ENCODE measurements around the gene ITPRIP.

Gene ITPRIP

DNA sequence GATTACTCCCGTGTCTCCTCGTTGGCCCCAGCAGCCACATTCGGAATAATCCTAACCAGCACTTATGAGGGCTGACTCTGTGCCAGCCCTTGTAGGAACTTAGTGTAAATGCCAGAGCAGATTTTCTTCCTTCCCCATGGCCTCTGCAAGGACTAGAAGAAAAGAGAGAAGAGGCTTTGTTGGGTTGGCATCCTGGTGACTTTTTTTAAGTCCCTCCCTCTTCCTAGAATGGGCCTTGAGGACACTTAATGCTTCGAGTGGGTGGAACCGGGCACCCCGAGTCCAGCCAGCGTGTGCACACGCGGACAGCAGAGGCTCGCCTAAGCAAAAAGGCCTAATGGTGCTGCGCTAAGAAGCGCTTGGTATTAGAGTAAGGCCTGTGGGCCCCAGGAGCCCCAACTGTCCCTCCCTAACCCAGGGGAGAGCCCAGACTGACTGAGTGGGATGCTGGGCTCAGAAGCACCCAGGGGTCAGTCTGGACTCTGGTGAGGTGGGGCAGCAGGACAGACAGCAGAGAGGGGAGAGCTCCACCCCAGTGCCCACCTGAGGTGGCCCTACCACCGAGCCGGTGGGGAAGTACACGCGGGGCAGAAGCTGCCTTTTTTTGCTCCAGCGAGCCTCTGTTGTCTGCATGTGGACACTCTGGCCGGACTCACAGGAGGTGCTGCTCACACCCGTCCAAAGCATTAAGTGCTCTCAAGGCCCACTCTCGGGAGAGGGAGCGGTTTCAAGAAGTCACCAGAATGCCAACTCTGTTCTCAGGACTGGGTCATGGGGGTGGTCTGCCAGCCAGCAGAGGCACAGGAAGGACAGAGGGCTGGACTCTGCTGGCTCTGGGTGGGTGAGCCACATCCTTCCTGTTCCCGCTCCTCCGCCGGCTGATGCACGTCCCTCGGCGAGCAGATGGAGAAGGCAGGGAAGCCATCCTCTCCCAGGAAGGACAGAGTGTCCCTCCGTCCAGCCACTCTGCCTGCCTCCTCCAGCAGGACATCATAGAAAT lies 12.5 kb downstream of the ITPRIP start:
- Histone ChIP-seq H3K4me1 (ENCODE audit: control insufficient read depth, insufficient read depth, low read length) (peaks cover 40% of the 10 kb centered on the region), H3K27ac (ENCODE audit: low read length) (no peak overlapping the region), H3K9me3 (ENCODE audit: control insufficient read depth, insufficient read depth, low read length) (no peaks in the 10 kb centered on the region), H3K4me3 (ENCODE audit: low read length) (no peak overlapping the region), H3K36me3 (ENCODE audit: control insufficient read depth, insufficient read depth, low read length) (no peaks in the 10 kb centered on the region), H3K27me3 (ENCODE audit: control insufficient read depth, insufficient read depth, low read length) (no peaks in the 10 kb centered on the region)
- WGBS (ENCODE audit: insufficient coverage, insufficient read length) = no CpG with 5 or more reads among the region's 28 CpGs
- no peak for DNase-seq (ENCODE audit: low read depth, low spot score)

DNA sequence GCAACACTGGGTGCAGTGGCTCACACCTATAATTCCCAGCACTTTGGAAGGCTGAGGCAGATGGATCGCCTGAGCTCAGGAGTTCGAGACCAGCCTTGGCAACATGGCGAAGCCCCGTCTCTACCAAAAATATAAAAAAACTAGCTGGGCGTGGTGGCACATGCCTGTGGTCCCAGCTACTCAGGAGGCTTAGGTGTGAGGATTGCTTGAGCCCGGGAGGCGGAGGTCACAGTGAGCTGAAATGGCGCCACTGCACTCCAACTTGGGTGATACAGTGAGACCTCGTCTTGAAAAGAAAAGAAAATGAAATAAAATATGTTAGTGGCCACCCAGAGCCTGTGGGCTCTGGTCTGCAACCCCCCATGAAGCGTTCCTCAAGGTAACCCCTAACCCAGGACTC lies 13.3 kb downstream of the ITPRIP start:
- no CpG with 5 or more reads among the region's 10 CpGs for WGBS (ENCODE audit: insufficient coverage, insufficient read length)

DNA sequence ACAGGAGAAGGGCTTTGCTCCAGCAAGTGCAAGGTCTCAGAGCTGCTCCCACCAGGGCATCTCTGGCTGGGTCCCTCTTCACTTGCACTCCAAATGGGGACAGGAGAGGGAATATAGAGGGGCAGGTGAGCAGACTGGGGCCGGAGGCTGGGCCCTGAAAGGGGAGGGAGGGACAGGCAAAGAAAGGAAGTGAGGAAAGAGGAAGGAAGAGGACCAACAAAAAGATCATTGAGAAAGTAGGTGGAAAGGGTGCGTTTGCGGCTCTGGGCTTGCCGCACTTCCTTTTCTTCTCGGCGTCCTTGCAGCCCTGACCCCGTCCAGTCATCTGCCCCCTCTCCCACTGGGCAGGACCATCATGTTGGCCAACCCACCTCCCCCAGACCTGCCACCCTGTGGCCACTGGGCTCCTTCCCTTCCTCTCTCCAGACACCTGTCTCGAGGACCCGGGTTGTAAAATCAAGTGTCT lies 14.0 kb downstream of the ITPRIP start:
- H3K27me3 ChIP-seq (ENCODE audit: control insufficient read depth, insufficient read depth, low read length) = no peaks in the 10 kb centered on the region
- H3K36me3 ChIP-seq (ENCODE audit: control insufficient read depth, insufficient read depth, low read length) = no peaks in the 10 kb centered on the region
- no peak for DNase-seq (ENCODE audit: low read depth, low spot score)
- no CpG with 5 or more reads among the region's 9 CpGs for WGBS (ENCODE audit: insufficient coverage, insufficient read length)
- H3K4me3 ChIP-seq (ENCODE audit: low read length) = no peak overlapping the region
- no peaks in the 10 kb centered on the region for H3K9me3 ChIP-seq (ENCODE audit: control insufficient read depth, insufficient read depth, low read length)
- peaks cover 36% of the 10 kb centered on the region for H3K4me1 ChIP-seq (ENCODE audit: control insufficient read depth, insufficient read depth, low read length)
- H3K27ac ChIP-seq (ENCODE audit: low read length) = no peak overlapping the region

More for the DNA sequence above, 13.3 kb downstream of the ITPRIP start:
- peaks cover 38% of the 10 kb centered on the region for H3K4me1 ChIP-seq (ENCODE audit: control insufficient read depth, insufficient read depth, low read length)
- no peak overlapping the region for H3K4me3 ChIP-seq (ENCODE audit: low read length)
- no peaks in the 10 kb centered on the region for H3K36me3 ChIP-seq (ENCODE audit: control insufficient read depth, insufficient read depth, low read length)
- no peak overlapping the region for H3K27ac ChIP-seq (ENCODE audit: low read length)
- H3K9me3 ChIP-seq (ENCODE audit: control insufficient read depth, insufficient read depth, low read length) = no peaks in the 10 kb centered on the region
- no peaks in the 10 kb centered on the region for H3K27me3 ChIP-seq (ENCODE audit: control insufficient read depth, insufficient read depth, low read length)
- no peak for DNase-seq (ENCODE audit: low read depth, low spot score)

DNA sequence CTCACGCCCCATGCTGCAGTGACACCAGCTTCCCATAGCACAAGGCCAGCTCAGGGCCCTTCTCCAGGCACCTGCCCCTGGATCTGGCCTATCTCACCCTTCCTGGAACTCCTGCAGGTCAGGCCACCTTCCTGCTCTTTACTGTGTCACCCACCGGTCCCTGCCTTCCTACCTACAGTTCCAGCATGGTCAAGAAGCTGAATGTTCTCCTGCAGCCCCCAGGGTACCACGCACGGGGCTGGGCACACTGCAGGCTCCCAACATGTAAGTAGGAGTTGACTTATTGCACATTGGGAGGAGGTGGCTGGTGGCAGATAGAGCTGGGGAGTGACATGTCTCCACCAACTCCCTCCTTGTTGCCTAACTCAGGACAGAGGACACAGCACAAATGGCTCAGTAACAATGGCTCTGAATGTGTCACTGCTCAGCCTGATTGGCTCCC lies 14.5 kb downstream of the ITPRIP start:
- DNase-seq (ENCODE audit: low read depth, low spot score) = no peak
- peaks cover 33% of the 10 kb centered on the region for H3K4me1 ChIP-seq (ENCODE audit: control insufficient read depth, insufficient read depth, low read length)
- no peaks in the 10 kb centered on the region for H3K36me3 ChIP-seq (ENCODE audit: control insufficient read depth, insufficient read depth, low read length)
- WGBS (ENCODE audit: insufficient coverage, insufficient read length) = no CpG with 5 or more reads among the region's 4 CpGs
- no peak overlapping the region for H3K4me3 ChIP-seq (ENCODE audit: low read length)
- no peak overlapping the region for H3K27ac ChIP-seq (ENCODE audit: low read length)
- no peaks in the 10 kb centered on the region for H3K9me3 ChIP-seq (ENCODE audit: control insufficient read depth, insufficient read depth, low read length)
- H3K27me3 ChIP-seq (ENCODE audit: control insufficient read depth, insufficient read depth, low read length) = no peaks in the 10 kb centered on the region

DNA sequence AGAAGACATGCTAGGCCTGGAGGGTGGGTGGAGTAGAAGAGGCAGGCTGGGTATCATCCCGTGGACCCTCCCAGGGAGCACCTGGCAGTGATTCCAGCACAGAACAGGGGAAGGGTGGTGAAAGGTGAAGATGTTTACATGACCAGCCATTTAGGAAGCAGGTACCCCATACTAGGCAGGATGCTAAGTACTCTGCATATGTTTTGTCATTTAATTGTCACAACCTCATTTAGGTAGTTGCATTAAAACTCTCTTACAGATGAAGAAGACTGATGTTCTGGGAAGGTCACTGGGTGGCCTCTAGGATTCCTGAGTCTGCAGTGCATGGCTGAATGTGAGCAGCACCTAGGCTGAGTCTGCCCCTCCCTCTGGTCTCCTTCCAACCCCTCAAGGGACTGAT lies 15.2 kb downstream of the ITPRIP start:
- Histone ChIP-seq H3K27me3 (ENCODE audit: control insufficient read depth, insufficient read depth, low read length) (no peaks in the 10 kb centered on the region), H3K9me3 (ENCODE audit: control insufficient read depth, insufficient read depth, low read length) (no peaks in the 10 kb centered on the region), H3K4me1 (ENCODE audit: control insufficient read depth, insufficient read depth, low read length) (peaks cover 31% of the 10 kb centered on the region), H3K4me3 (ENCODE audit: low read length) (no peak overlapping the region), H3K27ac (ENCODE audit: low read length) (no peak overlapping the region), H3K36me3 (ENCODE audit: control insufficient read depth, insufficient read depth, low read length) (no peaks in the 10 kb centered on the region)
- no peak for DNase-seq (ENCODE audit: low read depth, low spot score)
- no CpG with 5 or more reads among the region's 1 CpG for WGBS (ENCODE audit: insufficient coverage, insufficient read length)

DNA sequence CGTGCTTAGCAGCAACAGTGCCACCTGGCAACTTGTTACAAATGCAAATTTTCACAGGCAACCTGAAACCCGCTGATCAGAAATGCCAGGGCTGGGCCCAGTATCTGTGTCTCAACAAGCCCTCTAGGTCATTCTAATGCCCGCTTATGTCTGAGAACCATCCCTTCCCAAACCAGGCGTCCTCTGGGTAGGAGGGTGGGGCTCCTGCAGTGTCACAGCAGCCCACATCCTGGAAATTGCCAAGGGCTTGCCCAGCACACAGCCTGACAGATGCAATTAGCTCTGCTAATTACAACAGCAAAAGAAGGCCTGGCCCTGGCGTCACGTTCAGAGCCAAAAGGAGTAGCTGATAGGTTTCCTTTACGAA lies 15.9 kb downstream of the ITPRIP start:
- Histone ChIP-seq H3K4me3 (ENCODE audit: low read length) (no peak overlapping the region), H3K27me3 (ENCODE audit: control insufficient read depth, insufficient read depth, low read length) (no peaks in the 10 kb centered on the region), H3K9me3 (ENCODE audit: control insufficient read depth, insufficient read depth, low read length) (no peaks in the 10 kb centered on the region), H3K36me3 (ENCODE audit: control insufficient read depth, insufficient read depth, low read length) (no peaks in the 10 kb centered on the region), H3K4me1 (ENCODE audit: control insufficient read depth, insufficient read depth, low read length) (peaks cover 29% of the 10 kb centered on the region), H3K27ac (ENCODE audit: low read length) (no peak overlapping the region)
- no CpG with 5 or more reads among the region's 7 CpGs for WGBS (ENCODE audit: insufficient coverage, insufficient read length)
- no peak for DNase-seq (ENCODE audit: low read depth, low spot score)

DNA sequence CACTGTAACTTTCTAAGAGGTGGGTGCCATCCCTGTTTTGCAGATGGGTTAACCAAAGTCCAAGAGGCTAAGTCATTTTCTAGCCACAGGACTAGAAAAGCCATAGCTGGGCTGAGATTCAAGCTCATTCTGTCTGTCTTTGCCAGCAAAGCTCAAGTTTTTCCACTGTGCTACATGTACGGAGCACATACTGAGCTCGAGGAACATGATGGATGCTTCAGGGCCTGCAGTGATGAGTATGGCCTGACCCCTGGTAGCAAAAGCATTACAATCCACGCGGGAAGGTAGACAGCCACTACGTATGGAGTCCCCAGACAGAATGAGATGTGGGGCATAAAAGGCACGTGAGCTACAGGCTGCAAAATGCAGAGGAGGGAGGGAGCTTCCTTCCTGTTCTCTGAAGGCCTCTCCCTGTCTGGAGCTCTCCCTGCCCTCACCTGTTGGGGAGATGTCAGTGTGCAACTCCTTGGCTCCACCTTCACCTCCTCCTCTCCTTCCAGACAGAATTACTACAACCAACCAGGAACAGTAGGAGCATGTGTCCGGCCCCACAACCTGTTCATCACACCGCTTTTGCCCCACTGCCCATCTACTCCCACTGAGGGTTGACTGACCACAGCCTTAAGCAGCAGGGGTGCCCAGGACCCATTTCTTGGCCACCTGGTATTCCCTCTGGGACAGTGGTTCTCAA lies 16.4 kb downstream of the ITPRIP start:
- Histone ChIP-seq H3K9me3 (ENCODE audit: control insufficient read depth, insufficient read depth, low read length) (no peaks in the 10 kb centered on the region), H3K27me3 (ENCODE audit: control insufficient read depth, insufficient read depth, low read length) (no peaks in the 10 kb centered on the region), H3K4me1 (ENCODE audit: control insufficient read depth, insufficient read depth, low read length) (peaks cover 25% of the 10 kb centered on the region), H3K4me3 (ENCODE audit: low read length) (no peak overlapping the region), H3K36me3 (ENCODE audit: control insufficient read depth, insufficient read depth, low read length) (no peaks in the 10 kb centered on the region), H3K27ac (ENCODE audit: low read length) (no peak overlapping the region)
- WGBS (ENCODE audit: insufficient coverage, insufficient read length) = no CpG with 5 or more reads among the region's 8 CpGs
- DNase-seq (ENCODE audit: low read depth, low spot score) = no peak

DNA sequence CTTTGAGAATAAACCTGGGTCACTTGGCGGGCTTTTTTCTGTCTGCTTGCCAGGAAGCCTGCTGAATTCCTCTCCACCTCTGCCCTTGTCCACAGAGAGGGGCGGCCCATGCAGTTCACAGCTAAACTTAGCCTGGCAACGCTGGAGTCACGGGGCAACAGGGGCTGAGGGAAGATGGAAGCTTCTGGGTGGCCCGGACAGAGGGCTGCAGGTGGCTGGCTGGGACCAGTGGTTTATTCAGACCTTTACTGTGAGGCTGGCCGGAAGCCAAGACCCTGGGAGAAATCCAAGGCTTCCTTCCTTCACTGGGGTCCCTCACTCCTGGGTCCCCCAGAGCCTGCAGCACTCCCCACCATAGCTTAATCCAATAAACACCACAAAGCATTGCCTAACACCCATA lies 17.0 kb downstream of the ITPRIP start:
- Histone ChIP-seq H3K27me3 (ENCODE audit: control insufficient read depth, insufficient read depth, low read length) (no peaks in the 10 kb centered on the region), H3K9me3 (ENCODE audit: control insufficient read depth, insufficient read depth, low read length) (no peaks in the 10 kb centered on the region), H3K4me3 (ENCODE audit: low read length) (no peak overlapping the region), H3K4me1 (ENCODE audit: control insufficient read depth, insufficient read depth, low read length) (peaks cover 24% of the 10 kb centered on the region), H3K27ac (ENCODE audit: low read length) (no peak overlapping the region), H3K36me3 (ENCODE audit: control insufficient read depth, insufficient read depth, low read length) (no peaks in the 10 kb centered on the region)
- no CpG with 5 or more reads among the region's 6 CpGs for WGBS (ENCODE audit: insufficient coverage, insufficient read length)
- no peak for DNase-seq (ENCODE audit: low read depth, low spot score)

DNA sequence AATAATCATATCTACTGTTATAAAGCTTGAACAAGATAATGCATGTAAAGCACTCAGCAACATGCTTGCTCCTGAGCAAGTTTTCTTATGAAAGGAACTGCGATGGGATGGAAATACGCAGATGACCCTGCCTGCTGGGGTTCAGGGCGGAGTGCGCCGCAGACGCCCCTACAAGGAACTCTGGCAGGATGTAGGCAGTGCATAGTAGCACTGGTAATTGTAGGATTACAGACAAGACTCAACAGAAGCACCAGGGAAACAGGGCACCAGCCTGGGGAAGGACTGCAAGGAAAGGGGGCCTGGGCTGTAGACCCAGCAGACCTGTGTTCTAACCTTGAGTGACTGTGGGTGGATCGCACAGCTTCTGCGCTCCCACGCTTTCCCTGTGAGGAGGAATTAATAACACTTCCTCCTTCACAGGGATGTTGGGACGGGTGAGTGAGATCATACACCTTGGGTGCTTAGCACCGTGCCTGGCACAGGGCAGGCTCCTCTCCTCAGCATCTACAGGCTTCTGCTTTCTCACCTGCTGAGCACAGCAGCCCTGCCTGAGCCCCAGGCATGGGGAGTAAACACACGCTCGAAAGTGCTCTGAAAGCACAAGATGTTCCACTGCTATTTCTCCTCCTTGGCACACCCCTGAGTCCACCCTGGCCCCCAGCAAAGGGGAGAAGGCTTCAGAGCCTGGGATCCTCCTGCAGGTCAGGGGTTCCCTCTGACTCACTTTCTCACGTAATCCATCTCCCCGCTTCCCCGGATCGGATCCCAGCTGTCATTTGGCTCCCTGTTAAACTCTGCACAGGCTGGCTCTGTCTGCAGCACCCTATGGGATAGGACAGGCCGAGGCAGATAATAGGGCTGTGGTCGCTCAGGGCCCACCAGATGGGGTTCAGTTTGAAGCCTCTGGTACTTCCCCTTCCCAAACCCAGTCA lies 19.2 kb downstream of the ITPRIP start:
- no peaks in the 10 kb centered on the region for H3K27me3 ChIP-seq (ENCODE audit: control insufficient read depth, insufficient read depth, low read length)
- H3K4me3 ChIP-seq (ENCODE audit: low read length) = no peak overlapping the region
- no peaks in the 10 kb centered on the region for H3K9me3 ChIP-seq (ENCODE audit: control insufficient read depth, insufficient read depth, low read length)
- peaks cover 15% of the 10 kb centered on the region for H3K36me3 ChIP-seq (ENCODE audit: control insufficient read depth, insufficient read depth, low read length)
- no CpG with 5 or more reads among the region's 19 CpGs for WGBS (ENCODE audit: insufficient coverage, insufficient read length)
- peaks cover 24% of the 10 kb centered on the region for H3K4me1 ChIP-seq (ENCODE audit: control insufficient read depth, insufficient read depth, low read length)
- H3K27ac ChIP-seq (ENCODE audit: low read length) = no peak overlapping the region
- DNase-seq (ENCODE audit: low read depth, low spot score) = no peak

DNA sequence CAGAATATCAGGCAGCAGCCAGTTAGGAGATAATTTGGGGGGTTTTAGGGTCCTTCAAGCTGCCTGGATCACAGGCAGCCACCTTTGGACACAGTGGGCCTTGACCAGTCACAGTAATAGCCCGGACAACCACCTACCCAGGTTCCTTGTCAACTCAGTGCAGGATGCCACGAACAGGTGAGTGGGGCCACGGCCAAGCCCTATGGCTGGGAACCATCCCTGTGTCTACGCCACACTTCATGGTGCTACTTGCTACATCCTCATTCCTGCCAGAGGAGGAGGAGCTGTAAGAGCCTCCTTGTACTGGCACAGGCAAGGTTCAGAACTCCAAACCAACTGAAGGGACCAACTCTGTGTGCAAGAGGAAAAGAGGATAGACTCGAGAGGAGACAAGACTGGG lies 19.9 kb downstream of the ITPRIP start:
- DNase-seq (ENCODE audit: low read depth, low spot score) = no peak
- no peaks in the 10 kb centered on the region for H3K9me3 ChIP-seq (ENCODE audit: control insufficient read depth, insufficient read depth, low read length)
- H3K4me1 ChIP-seq (ENCODE audit: control insufficient read depth, insufficient read depth, low read length) = peaks cover 20% of the 10 kb centered on the region
- no peak overlapping the region for H3K4me3 ChIP-seq (ENCODE audit: low read length)
- H3K27me3 ChIP-seq (ENCODE audit: control insufficient read depth, insufficient read depth, low read length) = no peaks in the 10 kb centered on the region
- peaks cover 20% of the 10 kb centered on the region for H3K36me3 ChIP-seq (ENCODE audit: control insufficient read depth, insufficient read depth, low read length)
- no peak overlapping the region for H3K27ac ChIP-seq (ENCODE audit: low read length)
- WGBS (ENCODE audit: insufficient coverage, insufficient read length) = no CpG with 5 or more reads among the region's 5 CpGs
